ENCODE measurements around the gene CCDC7.

GRCh38 chr10:32445036-32445435, 904 bp upstream of the CCDC7 start:
- TF ChIP-seq CTCF (conservative IDR thresholded peaks at IDR 0.05) (no peak), ZFX (IDR thresholded peaks at IDR 0.05) (no peak)

Measured in C4-2B (cell line).